GM23338 (cell line): ENCODE data around the gene INSL3. TPM values are rescaled to one million over a fixed set of nuclear protein-coding genes. Genes with fewer than 3 reads are reported as not detected.

ENCODE experiments used
- ATAC-seq: fragments of 200-7000 bp; cut with Tn5 transposase; 3 replicates; pipeline ENCODE4 v1.9.1; 2020
- DNase-seq: peaks from one replicate; pipeline ENCODE4 v3.0.0-alpha.2; 2015; ENCODE audit warnings: low spot score
- H2AFZ ChIP-seq: fragments of 200-600 bp; sonication (generic); 2 replicates; pipeline ENCODE4 v1.8.0; 2016; ENCODE audit warnings: antibody characterized with exemption, mild to moderate bottlenecking, moderate library complexity
- H3F3A ChIP-seq: fragments of 200-600 bp; sonication (generic); replicated peaks from 2 replicates; pipeline ENCODE4 v1.8.0; 2017; ENCODE audit warnings: antibody characterized with exemption, mixed run types, low read depth
- H3K27ac ChIP-seq: fragments of 200-600 bp; sonication (generic); 2 replicates; pipeline ENCODE4 v1.6.1; 2016; ENCODE audit warnings: low read depth
- H3K27me3 ChIP-seq: fragments of 200-600 bp; sonication (generic); 2 replicates; pipeline ENCODE4 v1.8.0; 2016; ENCODE audit warnings: mild to moderate bottlenecking, mixed run types, moderate library complexity; ENCODE audit not compliant: insufficient read depth
- H3K36me3 ChIP-seq: fragments of 200-600 bp; sonication (generic); 2 replicates; pipeline ENCODE4 v1.8.0; 2016; ENCODE audit warnings: mild to moderate bottlenecking; ENCODE audit not compliant: insufficient read depth
- H3K4me1 ChIP-seq: fragments of 200-600 bp; sonication (generic); 2 replicates; pipeline ENCODE4 v1.8.0; 2016; ENCODE audit warnings: mild to moderate bottlenecking, moderate library complexity; ENCODE audit not compliant: insufficient read depth
- H3K4me2 ChIP-seq: fragments of 200-600 bp; sonication (generic); 2 replicates; pipeline ENCODE4 v1.7.1; 2017; ENCODE audit warnings: mixed run types
- H3K4me3 ChIP-seq: fragments of 200-600 bp; sonication (generic); 2 replicates; pipeline ENCODE4 v1.6.1; 2016; ENCODE audit warnings: mixed run types
- H3K79me2 ChIP-seq: fragments of 200-600 bp; sonication (generic); replicated peaks from 2 replicates; pipeline ENCODE4 v1.8.0; 2017; ENCODE audit warnings: mild to moderate bottlenecking; ENCODE audit not compliant: insufficient read depth
- H3K9me2 ChIP-seq: fragments of 200-600 bp; sonication (generic); 2 replicates; pipeline ENCODE4 v1.8.0; 2017; ENCODE audit not compliant: insufficient read depth
- H4K20me1 ChIP-seq: fragments of 200-600 bp; sonication (generic); replicated peaks from 2 replicates; pipeline ENCODE4 v1.8.0; 2017; ENCODE audit warnings: mild to moderate bottlenecking; ENCODE audit not compliant: insufficient read depth
- H3K27ac Mint-ChIP-seq: 2 replicates; pipeline ENCODE4 v1.8.0; 2020; ENCODE audit warnings: inconsistent platforms, mild to moderate bottlenecking, moderate library complexity, mixed read lengths
- H3K27me3 Mint-ChIP-seq: 3 replicates; pipeline ENCODE4 v1.8.0; 2022; ENCODE audit warnings: low read depth, mild to moderate bottlenecking, moderate library complexity, mixed read lengths, inconsistent platforms; ENCODE audit not compliant: insufficient read depth, poor library complexity
- H3K36me3 Mint-ChIP-seq: 3 replicates; pipeline ENCODE4 v1.8.0; 2021; ENCODE audit warnings: low read depth, mild to moderate bottlenecking, inconsistent platforms, moderate library complexity, mixed read lengths
- H3K4me1 Mint-ChIP-seq: 3 replicates; pipeline ENCODE4 v1.8.0; 2020; ENCODE audit warnings: mild to moderate bottlenecking, inconsistent platforms, mixed read lengths
- H3K4me3 Mint-ChIP-seq: 3 replicates; pipeline ENCODE4 v1.8.0; 2021; ENCODE audit warnings: moderate library complexity, mild to moderate bottlenecking, inconsistent platforms, mixed read lengths
- H3K9me3 Mint-ChIP-seq: 3 replicates; pipeline ENCODE4 v1.8.0; 2020; ENCODE audit warnings: moderate library complexity, mild to moderate bottlenecking, inconsistent platforms, mixed read lengths
- CREB1 ChIP-seq: fragments of 250-450 bp; sonication (Bioruptor Pico); IDR thresholded peaks from 2 replicates; pipeline ENCODE4 v1.5.0; 2020; ENCODE audit warnings: low read depth, mild to moderate bottlenecking, moderate library complexity
- EZH2phosphoT487 ChIP-seq: fragments of 200-600 bp; sonication (generic); IDR thresholded peaks from one replicate; pipeline ENCODE4 v1.8.1; 2018; ENCODE audit warnings: antibody characterized with exemption; ENCODE audit not compliant: unreplicated experiment
- JUNB ChIP-seq: IDR thresholded peaks from one replicate; pipeline ENCODE4 v1.6.1; 2016; ENCODE audit warnings: antibody characterized with exemption; ENCODE audit not compliant: unreplicated experiment
- NANOG ChIP-seq: IDR thresholded peaks from 2 replicates; pipeline ENCODE4 v1.6.1; 2016; ENCODE audit warnings: antibody characterized with exemption, borderline replicate concordance
- STAT1 ChIP-seq: IDR thresholded peaks from one replicate; pipeline ENCODE4 v1.6.1; 2016; ENCODE audit warnings: antibody characterized with exemption; ENCODE audit not compliant: unreplicated experiment
- ZNF331 ChIP-seq: fragments of 250-450 bp; sonication (Bioruptor Pico); IDR thresholded peaks from 2 replicates; pipeline ENCODE4 v1.5.0; 2020; ENCODE audit warnings: low read depth, mild to moderate bottlenecking, moderate library complexity
- polyA plus RNA-seq: library from polyadenylated mRNA; unstranded; fragments of >200 nt; fragmentation: Nextera tagmentation; extraction: Ambion mirVana; gene quantifications from 2 replicates; pipeline ENCODE4 v1.2.1, GENCODE V29; 2016
- total RNA-seq: library from RNA; depleted of rRNA; stranded (reverse); fragments of >200 nt; shearing (Covaris generic); gene quantifications from 2 replicates; pipeline ENCODE4 v1.2.3, GENCODE V29; 2014
- TF ChIP-seq, protein P1 (sequence below), 2 experiments: fragments of 200-600 bp in 1 of 2; sonication (generic) in 1 of 2; conservative IDR thresholded peaks; 2 replicates each; pipeline versions ENCODE4 v1.5.1 to v1.6.1; 2016 to 2017; ENCODE audit warnings: antibody characterized with exemption in 2 of 2, low read depth in 2 of 2, mild to moderate bottlenecking in 2 of 2, moderate library complexity in 1 of 2
- TF ChIP-seq, protein P2 (sequence below): IDR thresholded peaks from one replicate; pipeline ENCODE4 v1.6.1; 2018; ENCODE audit warnings: antibody characterized with exemption; ENCODE audit not compliant: unreplicated experiment
- TF ChIP-seq, protein P3 (sequence below): fragments of 250-450 bp; sonication (Bioruptor Pico); IDR thresholded peaks from 2 replicates; pipeline ENCODE4 v1.5.0; 2020; ENCODE audit warnings: mild to moderate bottlenecking, moderate library complexity

INSL3 gene
- total and polyA plus RNA-seq, 2 experiments from 2014 or later, result 0.76 TPM; not detected in 1

DNA sequence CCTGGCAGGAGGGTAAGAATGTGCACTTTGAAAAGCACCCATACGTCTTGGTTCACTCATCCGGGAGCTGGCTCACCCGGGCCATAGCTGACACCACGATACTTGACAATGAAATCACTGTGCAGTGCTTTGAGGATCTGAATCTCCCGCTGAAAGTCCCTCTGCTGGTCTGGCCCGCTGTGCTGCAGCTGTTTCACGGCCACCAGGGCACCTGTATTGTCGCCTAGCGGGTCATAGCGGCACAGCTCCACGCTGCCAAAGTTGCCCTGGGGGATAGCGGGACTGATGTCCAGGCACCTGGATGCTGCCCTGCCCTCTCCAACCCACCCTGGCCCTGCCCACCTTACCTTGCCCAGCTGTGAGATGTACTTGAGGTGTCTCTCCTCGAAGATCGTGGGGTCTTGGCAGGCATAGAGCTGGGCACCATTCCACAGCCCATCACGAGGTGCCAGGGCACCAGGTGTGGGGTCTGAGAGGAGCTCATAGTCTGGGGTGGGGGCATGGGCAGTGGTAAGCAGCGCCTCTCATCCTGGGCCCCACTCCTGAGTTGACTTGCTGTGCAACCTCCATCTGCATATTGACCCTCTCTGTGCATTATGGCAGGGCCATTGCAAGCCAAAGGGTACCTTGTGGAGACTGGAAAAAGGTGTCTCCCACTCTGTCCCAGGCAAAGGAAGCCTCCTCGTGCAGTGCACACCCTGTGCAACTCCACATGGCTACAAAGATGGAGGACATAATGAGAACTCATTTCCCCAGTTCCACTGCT lies 11.3 kb upstream of the INSL3 start:
- no peak for DNase-seq
- Histone ChIP-seq H4K20me1 (no peaks in the 10 kb centered on the region), H3K36me3 (no peaks in the 10 kb centered on the region), H3K27me3 (0 out of 2 replicates have a peak, but pooled peaks cover 6% of the 10 kb centered on the region), H3K9me2 (no peaks in the 10 kb centered on the region), H3K27ac (no peak overlapping the region), H3K4me3 (no peak overlapping the region), H3F3A (peaks cover 9% of the 10 kb centered on the region), H3K4me2 (no peak overlapping the region), H3K4me1 (peaks cover 10% of the 10 kb centered on the region; the same call in 1 of the 2 replicates), H3K79me2 (no peaks in the 10 kb centered on the region), H2AFZ (no peak overlapping the region)
- H3K27me3 Mint-ChIP-seq, result peaks cover 16% of the 10 kb centered on the region
- no peak for ATAC-seq
- no peak overlapping the region for H3K4me3 Mint-ChIP-seq
- H3K36me3 Mint-ChIP-seq, result no peaks in the 10 kb centered on the region; the same call in 2 of the 3 replicates
- TF ChIP-seq EZH2phosphoT487, result no peak
- TF ChIP-seq CREB1 (CRISPR knock-in tag), result no peak
- TF ChIP-seq, protein P1, sequence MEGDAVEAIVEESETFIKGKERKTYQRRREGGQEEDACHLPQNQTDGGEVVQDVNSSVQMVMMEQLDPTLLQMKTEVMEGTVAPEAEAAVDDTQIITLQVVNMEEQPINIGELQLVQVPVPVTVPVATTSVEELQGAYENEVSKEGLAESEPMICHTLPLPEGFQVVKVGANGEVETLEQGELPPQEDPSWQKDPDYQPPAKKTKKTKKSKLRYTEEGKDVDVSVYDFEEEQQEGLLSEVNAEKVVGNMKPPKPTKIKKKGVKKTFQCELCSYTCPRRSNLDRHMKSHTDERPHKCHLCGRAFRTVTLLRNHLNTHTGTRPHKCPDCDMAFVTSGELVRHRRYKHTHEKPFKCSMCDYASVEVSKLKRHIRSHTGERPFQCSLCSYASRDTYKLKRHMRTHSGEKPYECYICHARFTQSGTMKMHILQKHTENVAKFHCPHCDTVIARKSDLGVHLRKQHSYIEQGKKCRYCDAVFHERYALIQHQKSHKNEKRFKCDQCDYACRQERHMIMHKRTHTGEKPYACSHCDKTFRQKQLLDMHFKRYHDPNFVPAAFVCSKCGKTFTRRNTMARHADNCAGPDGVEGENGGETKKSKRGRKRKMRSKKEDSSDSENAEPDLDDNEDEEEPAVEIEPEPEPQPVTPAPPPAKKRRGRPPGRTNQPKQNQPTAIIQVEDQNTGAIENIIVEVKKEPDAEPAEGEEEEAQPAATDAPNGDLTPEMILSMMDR (conservative IDR thresholded peaks at IDR 0.05; ENCODE audit: low read depth in 2 of 2), result no peak
- no peak for TF ChIP-seq NANOG
- no peak for TF ChIP-seq ZNF331 (CRISPR knock-in tag)
- TF ChIP-seq, protein P2, sequence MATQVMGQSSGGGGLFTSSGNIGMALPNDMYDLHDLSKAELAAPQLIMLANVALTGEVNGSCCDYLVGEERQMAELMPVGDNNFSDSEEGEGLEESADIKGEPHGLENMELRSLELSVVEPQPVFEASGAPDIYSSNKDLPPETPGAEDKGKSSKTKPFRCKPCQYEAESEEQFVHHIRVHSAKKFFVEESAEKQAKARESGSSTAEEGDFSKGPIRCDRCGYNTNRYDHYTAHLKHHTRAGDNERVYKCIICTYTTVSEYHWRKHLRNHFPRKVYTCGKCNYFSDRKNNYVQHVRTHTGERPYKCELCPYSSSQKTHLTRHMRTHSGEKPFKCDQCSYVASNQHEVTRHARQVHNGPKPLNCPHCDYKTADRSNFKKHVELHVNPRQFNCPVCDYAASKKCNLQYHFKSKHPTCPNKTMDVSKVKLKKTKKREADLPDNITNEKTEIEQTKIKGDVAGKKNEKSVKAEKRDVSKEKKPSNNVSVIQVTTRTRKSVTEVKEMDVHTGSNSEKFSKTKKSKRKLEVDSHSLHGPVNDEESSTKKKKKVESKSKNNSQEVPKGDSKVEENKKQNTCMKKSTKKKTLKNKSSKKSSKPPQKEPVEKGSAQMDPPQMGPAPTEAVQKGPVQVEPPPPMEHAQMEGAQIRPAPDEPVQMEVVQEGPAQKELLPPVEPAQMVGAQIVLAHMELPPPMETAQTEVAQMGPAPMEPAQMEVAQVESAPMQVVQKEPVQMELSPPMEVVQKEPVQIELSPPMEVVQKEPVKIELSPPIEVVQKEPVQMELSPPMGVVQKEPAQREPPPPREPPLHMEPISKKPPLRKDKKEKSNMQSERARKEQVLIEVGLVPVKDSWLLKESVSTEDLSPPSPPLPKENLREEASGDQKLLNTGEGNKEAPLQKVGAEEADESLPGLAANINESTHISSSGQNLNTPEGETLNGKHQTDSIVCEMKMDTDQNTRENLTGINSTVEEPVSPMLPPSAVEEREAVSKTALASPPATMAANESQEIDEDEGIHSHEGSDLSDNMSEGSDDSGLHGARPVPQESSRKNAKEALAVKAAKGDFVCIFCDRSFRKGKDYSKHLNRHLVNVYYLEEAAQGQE, result no peak
- no peak for TF ChIP-seq STAT1
- no peak for TF ChIP-seq JUNB
- TF ChIP-seq, protein P3, sequence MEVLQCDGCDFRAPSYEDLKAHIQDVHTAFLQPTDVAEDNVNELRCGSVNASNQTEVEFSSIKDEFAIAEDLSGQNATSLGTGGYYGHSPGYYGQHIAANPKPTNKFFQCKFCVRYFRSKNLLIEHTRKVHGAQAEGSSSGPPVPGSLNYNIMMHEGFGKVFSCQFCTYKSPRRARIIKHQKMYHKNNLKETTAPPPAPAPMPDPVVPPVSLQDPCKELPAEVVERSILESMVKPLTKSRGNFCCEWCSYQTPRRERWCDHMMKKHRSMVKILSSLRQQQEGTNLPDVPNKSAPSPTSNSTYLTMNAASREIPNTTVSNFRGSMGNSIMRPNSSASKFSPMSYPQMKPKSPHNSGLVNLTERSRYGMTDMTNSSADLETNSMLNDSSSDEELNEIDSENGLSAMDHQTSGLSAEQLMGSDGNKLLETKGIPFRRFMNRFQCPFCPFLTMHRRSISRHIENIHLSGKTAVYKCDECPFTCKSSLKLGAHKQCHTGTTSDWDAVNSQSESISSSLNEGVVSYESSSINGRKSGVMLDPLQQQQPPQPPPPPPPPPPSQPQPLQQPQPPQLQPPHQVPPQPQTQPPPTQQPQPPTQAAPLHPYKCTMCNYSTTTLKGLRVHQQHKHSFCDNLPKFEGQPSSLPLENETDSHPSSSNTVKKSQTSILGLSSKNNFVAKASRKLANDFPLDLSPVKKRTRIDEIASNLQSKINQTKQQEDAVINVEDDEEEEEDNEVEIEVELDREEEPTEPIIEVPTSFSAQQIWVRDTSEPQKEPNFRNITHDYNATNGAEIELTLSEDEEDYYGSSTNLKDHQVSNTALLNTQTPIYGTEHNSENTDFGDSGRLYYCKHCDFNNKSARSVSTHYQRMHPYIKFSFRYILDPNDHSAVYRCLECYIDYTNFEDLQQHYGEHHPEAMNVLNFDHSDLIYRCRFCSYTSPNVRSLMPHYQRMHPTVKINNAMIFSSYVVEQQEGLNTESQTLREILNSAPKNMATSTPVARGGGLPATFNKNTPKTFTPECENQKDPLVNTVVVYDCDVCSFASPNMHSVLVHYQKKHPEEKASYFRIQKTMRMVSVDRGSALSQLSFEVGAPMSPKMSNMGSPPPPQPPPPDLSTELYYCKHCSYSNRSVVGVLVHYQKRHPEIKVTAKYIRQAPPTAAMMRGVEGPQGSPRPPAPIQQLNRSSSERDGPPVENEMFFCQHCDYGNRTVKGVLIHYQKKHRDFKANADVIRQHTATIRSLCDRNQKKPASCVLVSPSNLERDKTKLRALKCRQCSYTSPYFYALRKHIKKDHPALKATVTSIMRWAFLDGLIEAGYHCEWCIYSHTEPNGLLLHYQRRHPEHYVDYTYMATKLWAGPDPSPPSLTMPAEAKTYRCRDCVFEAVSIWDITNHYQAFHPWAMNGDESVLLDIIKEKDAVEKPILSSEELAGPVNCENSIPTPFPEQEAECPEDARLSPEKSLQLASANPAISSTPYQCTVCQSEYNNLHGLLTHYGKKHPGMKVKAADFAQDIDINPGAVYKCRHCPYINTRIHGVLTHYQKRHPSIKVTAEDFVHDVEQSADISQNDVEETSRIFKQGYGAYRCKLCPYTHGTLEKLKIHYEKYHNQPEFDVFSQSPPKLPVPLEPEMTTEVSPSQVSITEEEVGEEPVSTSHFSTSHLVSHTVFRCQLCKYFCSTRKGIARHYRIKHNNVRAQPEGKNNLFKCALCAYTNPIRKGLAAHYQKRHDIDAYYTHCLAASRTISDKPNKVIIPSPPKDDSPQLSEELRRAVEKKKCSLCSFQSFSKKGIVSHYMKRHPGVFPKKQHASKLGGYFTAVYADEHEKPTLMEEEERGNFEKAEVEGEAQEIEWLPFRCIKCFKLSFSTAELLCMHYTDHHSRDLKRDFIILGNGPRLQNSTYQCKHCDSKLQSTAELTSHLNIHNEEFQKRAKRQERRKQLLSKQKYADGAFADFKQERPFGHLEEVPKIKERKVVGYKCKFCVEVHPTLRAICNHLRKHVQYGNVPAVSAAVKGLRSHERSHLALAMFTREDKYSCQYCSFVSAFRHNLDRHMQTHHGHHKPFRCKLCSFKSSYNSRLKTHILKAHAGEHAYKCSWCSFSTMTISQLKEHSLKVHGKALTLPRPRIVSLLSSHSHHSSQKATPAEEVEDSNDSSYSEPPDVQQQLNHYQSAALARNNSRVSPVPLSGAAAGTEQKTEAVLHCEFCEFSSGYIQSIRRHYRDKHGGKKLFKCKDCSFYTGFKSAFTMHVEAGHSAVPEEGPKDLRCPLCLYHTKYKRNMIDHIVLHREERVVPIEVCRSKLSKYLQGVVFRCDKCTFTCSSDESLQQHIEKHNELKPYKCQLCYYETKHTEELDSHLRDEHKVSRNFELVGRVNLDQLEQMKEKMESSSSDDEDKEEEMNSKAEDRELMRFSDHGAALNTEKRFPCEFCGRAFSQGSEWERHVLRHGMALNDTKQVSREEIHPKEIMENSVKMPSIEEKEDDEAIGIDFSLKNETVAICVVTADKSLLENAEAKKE, result no peak
- H3K9me3 Mint-ChIP-seq, result no peaks in the 10 kb centered on the region
- no peak overlapping the region for H3K27ac Mint-ChIP-seq
- H3K4me1 Mint-ChIP-seq, result peaks cover 18% of the 10 kb centered on the region
